ENCODE data around the gene PLXNA4.

Gene PLXNA4

GRCh38 chr7:132106491-132106890 is 469.8 kb downstream of the PLXNA4 start:
- Mint-ChIP-seq H3K36me3 (no peaks in the 10 kb centered on the region), H3K4me3 (no peak overlapping the region), H3K4me1 (no peaks in the 10 kb centered on the region), H3K27ac (no peak overlapping the region), H3K27me3 (peaks cover 4 to 11% of the 10 kb centered on the region in 2 donors), H3K9me3 (peaks cover 3 to 5% of the 10 kb centered on the region in 2 donors)
- ATAC-seq (replicated peaks), result no peak
- DNase-seq, result no peak

GRCh38 chr7:132105096-132105495 is 471.2 kb downstream of the PLXNA4 start:
- ATAC-seq (replicated peaks), result no peak
- no peaks in the 10 kb centered on the region for H3K36me3 Mint-ChIP-seq
- no peak overlapping the region for H3K27ac Mint-ChIP-seq
- no peak for DNase-seq
- H3K9me3 Mint-ChIP-seq, result peaks cover 5 to 7% of the 10 kb centered on the region in 2 donors
- no peaks in the 10 kb centered on the region for H3K4me1 Mint-ChIP-seq
- H3K27me3 Mint-ChIP-seq, result peaks cover 4 to 11% of the 10 kb centered on the region in 2 donors
- H3K4me3 Mint-ChIP-seq, result no peak overlapping the region

- peaks cover 2 to 9% of the 10 kb centered on the region in 2 donors for H3K27me3 Mint-ChIP-seq
- H3K9me3 Mint-ChIP-seq, result peaks cover 5 to 7% of the 10 kb centered on the region in 2 donors
- no peaks in the 10 kb centered on the region for H3K36me3 Mint-ChIP-seq
- H3K4me1 Mint-ChIP-seq, result no peaks in the 10 kb centered on the region
- DNase-seq, result no peak
- H3K4me3 Mint-ChIP-seq, result no peak overlapping the region
- no peak for ATAC-seq (replicated peaks)
- H3K27ac Mint-ChIP-seq, result no peak overlapping the region
These were observed 472.6 kb downstream of the PLXNA4 start for GRCh38 chr7:132103718-132104117.

GRCh38 chr7:132102942-132103341 is 473.3 kb downstream of the PLXNA4 start:
- ATAC-seq (replicated peaks) (no peak), DNase-seq (no peak)
- H3K4me3 Mint-ChIP-seq, result no peak overlapping the region
- H3K27ac Mint-ChIP-seq, result no peak overlapping the region
- H3K4me1 Mint-ChIP-seq, result no peaks in the 10 kb centered on the region
- peaks cover 0 to 1% of the 10 kb centered on the region in 2 donors for H3K27me3 Mint-ChIP-seq
- peaks cover 5 to 7% of the 10 kb centered on the region in 2 donors for H3K9me3 Mint-ChIP-seq
- no peaks in the 10 kb centered on the region for H3K36me3 Mint-ChIP-seq

GRCh38 chr7:132102391-132102790 is 473.9 kb downstream of the PLXNA4 start:
- Mint-ChIP-seq H3K4me3 (no peak overlapping the region), H3K36me3 (no peaks in the 10 kb centered on the region), H3K27me3 (no peaks in the 10 kb centered on the region), H3K9me3 (peaks cover 5 to 7% of the 10 kb centered on the region in 2 donors), H3K4me1 (no peaks in the 10 kb centered on the region), H3K27ac (no peak overlapping the region)
- no peak for ATAC-seq (replicated peaks)
- no peak for DNase-seq

GRCh38 chr7:132100981-132101380 is 475.3 kb downstream of the PLXNA4 start:
- H3K36me3 Mint-ChIP-seq, result no peaks in the 10 kb centered on the region
- H3K27ac Mint-ChIP-seq, result no peak overlapping the region
- peaks cover 5 to 7% of the 10 kb centered on the region in 2 donors for H3K9me3 Mint-ChIP-seq
- H3K27me3 Mint-ChIP-seq, result no peaks in the 10 kb centered on the region
- no peak for DNase-seq
- ATAC-seq (replicated peaks), result no peak
- H3K4me1 Mint-ChIP-seq, result no peaks in the 10 kb centered on the region
- H3K4me3 Mint-ChIP-seq, result no peak overlapping the region

GRCh38 chr7:132100483-132100882 is 475.8 kb downstream of the PLXNA4 start:
- no peak for ATAC-seq (replicated peaks)
- H3K9me3 Mint-ChIP-seq, result peaks cover 5 to 7% of the 10 kb centered on the region in 2 donors

GRCh38 chr7:132099163-132099562 is 477.1 kb downstream of the PLXNA4 start:
- Mint-ChIP-seq H3K4me1 (no peaks in the 10 kb centered on the region), H3K36me3 (no peaks in the 10 kb centered on the region), H3K4me3 (no peak overlapping the region), H3K27me3 (peaks cover 0 to 6% of the 10 kb centered on the region in 2 donors), H3K27ac (no peak overlapping the region), H3K9me3 (peaks cover 5 to 7% of the 10 kb centered on the region in 2 donors)
- no peak for DNase-seq
- ATAC-seq (replicated peaks), result no peak

More at GRCh38 chr7:132100483-132100882, 475.8 kb downstream of the PLXNA4 start:
- no peak overlapping the region for H3K27ac Mint-ChIP-seq
- no peaks in the 10 kb centered on the region for H3K4me1 Mint-ChIP-seq
- H3K4me3 Mint-ChIP-seq, result no peak overlapping the region
- no peaks in the 10 kb centered on the region for H3K36me3 Mint-ChIP-seq
- no peak for DNase-seq
- no peaks in the 10 kb centered on the region for H3K27me3 Mint-ChIP-seq

GRCh38 chr7:132098327-132098726 is 477.9 kb downstream of the PLXNA4 start:
- no peaks in the 10 kb centered on the region for H3K4me1 Mint-ChIP-seq
- no peak overlapping the region for H3K27ac Mint-ChIP-seq
- H3K4me3 Mint-ChIP-seq, result no peak overlapping the region
- no peak for ATAC-seq (replicated peaks)
- H3K9me3 Mint-ChIP-seq, result peaks cover 5 to 7% of the 10 kb centered on the region in 2 donors
- DNase-seq, result no peak
- peaks cover 0 to 6% of the 10 kb centered on the region in 2 donors for H3K27me3 Mint-ChIP-seq
- H3K36me3 Mint-ChIP-seq, result no peaks in the 10 kb centered on the region

GRCh38 chr7:132097550-132098134 is 478.6 kb downstream of the PLXNA4 start:
- ATAC-seq (replicated peaks), result no peak
- no peak overlapping the region for H3K4me3 Mint-ChIP-seq
- peaks cover 0 to 6% of the 10 kb centered on the region in 2 donors for H3K27me3 Mint-ChIP-seq

GRCh38 chr7:132095111-132095765 is 481.0 kb downstream of the PLXNA4 start:
- H3K4me3 Mint-ChIP-seq, result no peak overlapping the region
- no peaks in the 10 kb centered on the region for H3K36me3 Mint-ChIP-seq
- no peak for ATAC-seq (replicated peaks)
- no peaks in the 10 kb centered on the region for H3K4me1 Mint-ChIP-seq
- H3K27ac Mint-ChIP-seq, result no peak overlapping the region
- no peaks in the 10 kb centered on the region for H3K9me3 Mint-ChIP-seq
- H3K27me3 Mint-ChIP-seq, result peaks cover 0 to 6% of the 10 kb centered on the region in 2 donors
- DNase-seq, result no peak

More at GRCh38 chr7:132097550-132098134, 478.6 kb downstream of the PLXNA4 start:
- peaks cover 5 to 7% of the 10 kb centered on the region in 2 donors for H3K9me3 Mint-ChIP-seq
- H3K36me3 Mint-ChIP-seq, result no peaks in the 10 kb centered on the region
- no peaks in the 10 kb centered on the region for H3K4me1 Mint-ChIP-seq
- no peak for DNase-seq
- no peak overlapping the region for H3K27ac Mint-ChIP-seq

GRCh38 chr7:132092106-132092505 is 484.2 kb downstream of the PLXNA4 start:
- ATAC-seq (replicated peaks) (no peak), DNase-seq (no peak)
- Mint-ChIP-seq H3K4me3 (no peak overlapping the region), H3K36me3 (no peaks in the 10 kb centered on the region), H3K27me3 (peaks cover 0 to 11% of the 10 kb centered on the region in 2 donors), H3K4me1 (no peaks in the 10 kb centered on the region), H3K27ac (no peak overlapping the region), H3K9me3 (no peaks in the 10 kb centered on the region)

- Mint-ChIP-seq H3K36me3 (no peaks in the 10 kb centered on the region), H3K4me1 (no peaks in the 10 kb centered on the region), H3K9me3 (no peaks in the 10 kb centered on the region), H3K27ac (no peak overlapping the region), H3K27me3 (peaks cover 0 to 11% of the 10 kb centered on the region in 2 donors), H3K4me3 (no peak overlapping the region)
- DNase-seq, result no peak
- no peak for ATAC-seq (replicated peaks)
These were observed 484.6 kb downstream of the PLXNA4 start for GRCh38 chr7:132091706-132092105.

GRCh38 chr7:132090444-132090843 is 485.8 kb downstream of the PLXNA4 start:
- Mint-ChIP-seq H3K27ac (no peak overlapping the region), H3K27me3 (peaks cover 0 to 11% of the 10 kb centered on the region in 2 donors), H3K9me3 (no peaks in the 10 kb centered on the region), H3K36me3 (no peaks in the 10 kb centered on the region), H3K4me3 (no peak overlapping the region), H3K4me1 (no peaks in the 10 kb centered on the region)
- no peak for ATAC-seq (replicated peaks)
- no peak for DNase-seq

- H3K4me3 Mint-ChIP-seq, result no peak overlapping the region
- ATAC-seq (replicated peaks) (no peak), DNase-seq (no peak)
- H3K4me1 Mint-ChIP-seq, result no peaks in the 10 kb centered on the region
- H3K27ac Mint-ChIP-seq, result no peak overlapping the region
- no peaks in the 10 kb centered on the region for H3K9me3 Mint-ChIP-seq
- H3K27me3 Mint-ChIP-seq, result peaks cover 0 to 5% of the 10 kb centered on the region in 2 donors
- H3K36me3 Mint-ChIP-seq, result no peaks in the 10 kb centered on the region
These were observed 486.9 kb downstream of the PLXNA4 start for GRCh38 chr7:132089356-132089755.

Data from stimulated activated naive B cell treated with anti-CD40 and anti-IgM and Interleukin-4, amounts not matched to agents 10 μg/mL and 1 μg/mL and 100 μg/mL, for 72 hours (primary cell).